Femur (tissue), 1 donor: Measurements from ENCODE around the gene PTPRN2.
"Not testable (repeated sequence)": the region's sequence is repeated elsewhere in the genome, so short reads cannot be mapped to it uniquely, and the experiment has no call there.

Experiments used
- DNase-seq: peaks from one replicate; pipeline ENCODE4 v3.0.0-alpha.2; 2017

The PTPRN2 gene

DNA sequence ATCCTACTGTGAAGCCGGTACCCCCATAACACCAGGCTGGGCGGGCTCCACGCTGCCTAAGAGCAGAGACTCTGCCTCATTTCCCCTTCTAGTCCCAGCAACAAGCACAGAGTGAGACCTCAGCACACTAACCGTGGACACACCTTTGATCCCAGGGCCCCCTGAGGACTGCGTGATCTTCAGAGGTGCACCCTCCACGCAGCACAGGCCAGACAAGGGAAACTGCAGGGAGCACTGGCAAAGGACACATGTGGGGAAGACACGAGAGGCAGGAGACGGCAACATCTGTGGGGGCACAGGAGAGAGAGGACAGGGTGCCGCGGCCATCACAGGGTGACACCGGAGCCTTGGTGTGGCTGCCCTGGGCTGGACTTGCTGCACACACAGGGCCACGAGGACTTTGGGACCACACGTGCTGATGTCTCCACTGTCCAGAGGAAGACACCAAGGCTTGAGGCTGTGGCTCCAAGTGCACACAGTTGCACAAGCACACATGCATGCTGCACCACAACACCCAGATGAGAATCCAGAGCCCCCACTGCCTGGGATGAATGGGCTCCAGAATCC lies 128.8 kb downstream of the PTPRN2 start:
- DNase-seq = no peak

DNA sequence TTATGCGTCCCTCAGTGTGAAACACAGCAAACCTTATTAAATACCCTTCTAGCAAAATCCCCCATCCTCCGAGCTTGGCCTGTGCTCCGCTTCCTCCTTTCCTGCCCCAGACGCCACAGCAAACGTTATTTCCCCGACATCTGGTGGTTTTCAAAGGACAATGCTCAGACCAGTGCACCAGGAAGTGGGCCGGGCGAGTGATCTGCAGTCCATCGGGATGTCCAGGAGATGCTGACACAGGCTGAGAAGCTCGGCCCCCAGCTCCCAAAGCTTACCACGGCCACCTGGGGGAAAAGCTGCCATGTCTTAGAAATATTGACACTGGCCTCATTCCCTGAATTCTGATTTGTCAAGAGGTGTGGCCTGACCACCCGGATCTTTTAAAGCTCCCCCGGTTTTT lies 129.5 kb downstream of the PTPRN2 start:
- no peak for DNase-seq

DNA sequence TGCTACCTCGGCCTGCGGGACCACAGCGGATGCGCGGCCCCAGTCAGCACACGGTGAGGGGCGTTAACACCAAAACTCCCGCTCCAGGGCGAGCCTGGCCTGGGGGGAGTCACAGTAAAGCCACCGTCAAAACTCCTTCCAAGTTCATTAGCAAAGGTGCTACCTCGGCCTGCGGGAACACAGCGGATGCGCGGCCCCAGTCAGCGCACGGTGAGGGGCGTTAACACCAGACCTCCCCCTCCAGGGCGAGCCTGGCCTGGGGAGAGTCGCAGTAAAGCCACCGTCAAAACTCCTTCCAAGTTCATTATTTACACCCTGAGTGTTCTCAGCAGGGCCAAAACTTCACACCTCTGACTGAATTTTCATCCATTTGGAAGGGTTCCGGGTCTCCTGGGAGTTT lies 130.0 kb downstream of the PTPRN2 start:
- DNase-seq = not testable (repeated sequence)

DNA sequence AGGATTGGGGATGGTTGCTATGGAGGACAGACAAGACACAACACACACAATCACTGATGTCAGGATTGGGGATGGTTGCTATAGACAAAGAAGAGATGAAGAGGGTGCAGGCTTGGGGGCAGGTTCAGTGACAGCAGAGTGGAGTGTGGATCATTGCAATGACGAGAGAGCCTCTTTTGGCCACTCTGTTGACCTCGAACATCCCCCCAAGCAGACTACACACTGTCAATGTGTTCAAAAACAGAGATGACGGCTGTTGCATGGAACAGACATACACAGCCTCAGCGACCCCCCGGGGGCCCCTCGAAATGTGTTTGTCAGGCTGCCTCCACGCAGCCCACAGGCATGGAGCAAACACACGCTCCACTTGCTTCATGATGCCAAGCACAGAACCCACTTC lies 133.0 kb downstream of the PTPRN2 start:
- DNase-seq = no peak

DNA sequence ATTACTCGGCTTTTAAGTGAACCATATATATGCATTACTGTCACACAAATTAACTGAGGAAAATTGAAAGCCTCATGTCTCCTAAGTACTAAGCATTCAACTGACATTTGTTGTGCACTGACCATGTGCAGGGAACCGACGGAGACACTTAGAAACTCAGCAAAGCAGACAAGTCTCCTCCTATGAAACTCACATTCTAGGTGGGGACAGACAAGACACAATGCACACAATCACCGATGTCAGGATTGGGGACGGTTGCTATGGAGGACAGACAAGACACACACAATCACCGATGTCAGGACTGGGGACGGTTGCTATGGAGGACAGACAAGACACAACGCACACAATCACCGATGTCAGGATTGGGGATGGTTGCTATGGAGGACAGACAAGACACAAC lies 134.0 kb downstream of the PTPRN2 start:
- no peak for DNase-seq

DNA sequence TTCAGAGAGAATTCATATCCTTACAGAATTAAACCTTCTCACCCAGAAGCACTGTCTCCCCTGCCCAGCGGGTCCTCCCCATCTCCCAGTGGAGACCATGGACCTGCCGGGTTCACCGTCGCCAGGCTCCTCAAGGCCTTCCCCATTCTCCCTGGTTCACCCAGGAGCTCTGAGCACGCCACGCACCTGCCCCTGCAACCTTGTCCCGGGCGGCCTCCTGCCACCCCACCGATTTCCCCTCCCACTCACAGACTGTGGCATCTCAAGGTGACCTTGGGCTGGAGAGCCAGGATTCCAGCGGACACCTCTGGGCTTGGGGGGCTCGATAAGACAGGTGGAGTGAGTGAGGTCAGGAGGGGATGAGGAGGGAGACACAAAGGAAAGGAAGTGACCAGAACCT lies 135.3 kb downstream of the PTPRN2 start:
- no peak for DNase-seq

DNA sequence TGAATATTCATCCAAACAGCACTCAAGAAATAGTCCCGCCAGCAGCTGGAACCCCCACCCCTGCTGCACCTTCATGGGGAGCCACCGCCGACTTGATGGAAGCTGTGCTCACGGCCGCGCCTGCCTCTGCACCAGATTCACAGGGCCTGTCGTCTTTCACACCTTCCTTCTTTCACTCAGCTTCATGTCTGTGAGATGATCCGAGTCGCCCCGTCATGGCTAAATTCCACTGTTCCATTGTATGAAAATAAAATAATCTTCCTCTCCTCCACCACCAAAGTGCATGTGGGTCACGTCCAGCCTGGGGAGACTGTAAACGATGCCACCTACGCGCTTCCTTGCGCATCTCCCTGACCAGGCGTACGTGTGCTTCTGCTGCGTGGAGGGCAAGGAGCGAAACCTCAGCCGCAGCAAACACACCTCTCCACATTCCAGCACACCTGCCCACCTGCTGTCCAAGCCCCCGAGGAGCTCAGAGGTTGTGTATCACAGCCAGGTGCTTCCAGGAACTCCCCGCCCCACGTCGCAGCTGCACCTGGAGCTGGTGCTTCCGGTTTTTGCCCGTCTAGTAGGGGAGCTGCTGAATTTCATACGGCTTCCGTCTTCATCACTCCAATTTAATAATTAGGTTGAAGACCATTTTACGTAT lies 137.0 kb downstream of the PTPRN2 start:
- no peak for DNase-seq

DNA sequence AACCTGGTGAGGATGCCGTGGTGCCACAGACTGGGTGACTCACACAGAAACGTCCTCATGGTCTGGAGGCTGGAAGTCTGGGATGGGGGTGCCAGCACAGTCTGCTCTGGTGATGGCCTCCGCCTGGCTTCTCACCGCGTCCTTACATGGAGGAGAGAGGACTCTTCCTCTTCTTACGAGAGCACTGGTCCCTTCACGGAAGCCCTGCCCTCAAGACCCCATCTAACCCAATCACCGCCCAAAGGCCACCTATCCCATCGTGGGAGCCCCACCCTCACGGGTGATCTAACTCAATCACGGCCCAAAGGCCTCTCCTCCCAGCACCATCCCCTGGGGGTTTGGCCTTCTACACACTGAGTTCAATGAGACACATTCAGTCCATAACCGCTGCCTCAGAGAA lies 137.7 kb downstream of the PTPRN2 start:
- no peak for DNase-seq

DNA sequence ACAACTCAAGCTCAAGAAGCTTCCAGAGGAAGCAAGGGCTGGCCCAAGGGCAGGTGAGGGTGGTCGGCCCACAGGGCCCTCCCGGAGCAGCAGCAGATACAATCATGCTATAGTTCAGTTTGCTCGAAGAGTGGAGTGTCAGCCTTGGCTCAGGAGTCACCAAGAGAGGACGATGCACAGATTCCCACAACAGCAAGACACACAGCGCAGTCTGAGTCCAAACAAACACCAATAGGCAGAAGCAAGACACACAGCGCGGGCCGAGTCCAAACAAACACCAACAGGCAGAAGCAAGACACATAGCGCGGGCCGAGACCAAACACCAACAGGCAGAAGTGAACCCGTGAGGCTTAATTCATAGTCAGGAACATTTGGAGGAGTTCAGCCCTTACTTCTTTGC lies 138.4 kb downstream of the PTPRN2 start:
- no peak for DNase-seq

DNA sequence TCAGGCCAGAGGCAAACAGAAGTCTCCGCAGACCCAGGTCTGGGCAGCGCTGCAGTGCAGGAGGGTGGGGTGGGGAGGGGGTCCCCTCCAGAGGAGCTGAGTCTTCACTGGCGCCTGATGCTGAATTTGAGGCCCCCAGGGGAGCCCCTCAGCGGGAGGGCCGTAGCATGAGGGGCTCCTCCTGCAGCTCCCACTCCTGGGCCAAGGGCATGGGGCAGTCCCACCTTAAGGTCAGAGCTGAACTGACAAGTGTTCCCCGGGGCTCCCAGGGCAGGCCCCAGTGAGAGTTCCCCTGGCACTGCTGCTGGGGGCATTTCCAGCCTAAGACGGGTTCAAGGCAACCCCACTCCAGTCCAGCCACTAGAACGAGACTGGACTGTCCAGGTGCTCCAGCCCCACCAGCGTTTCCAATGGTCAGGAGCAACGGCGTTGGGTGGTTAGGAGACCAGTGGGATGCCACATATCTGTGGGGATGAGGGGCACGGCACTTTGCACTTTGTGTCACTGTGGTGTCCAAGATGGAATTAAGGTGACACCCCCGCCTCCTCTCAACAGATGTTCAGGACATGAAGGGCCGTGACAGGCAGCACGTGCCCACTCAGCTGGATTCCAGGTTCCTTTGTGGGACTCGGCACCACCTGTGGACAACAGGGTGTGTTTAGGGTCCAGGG lies 139.1 kb downstream of the PTPRN2 start:
- no peak for DNase-seq

DNA sequence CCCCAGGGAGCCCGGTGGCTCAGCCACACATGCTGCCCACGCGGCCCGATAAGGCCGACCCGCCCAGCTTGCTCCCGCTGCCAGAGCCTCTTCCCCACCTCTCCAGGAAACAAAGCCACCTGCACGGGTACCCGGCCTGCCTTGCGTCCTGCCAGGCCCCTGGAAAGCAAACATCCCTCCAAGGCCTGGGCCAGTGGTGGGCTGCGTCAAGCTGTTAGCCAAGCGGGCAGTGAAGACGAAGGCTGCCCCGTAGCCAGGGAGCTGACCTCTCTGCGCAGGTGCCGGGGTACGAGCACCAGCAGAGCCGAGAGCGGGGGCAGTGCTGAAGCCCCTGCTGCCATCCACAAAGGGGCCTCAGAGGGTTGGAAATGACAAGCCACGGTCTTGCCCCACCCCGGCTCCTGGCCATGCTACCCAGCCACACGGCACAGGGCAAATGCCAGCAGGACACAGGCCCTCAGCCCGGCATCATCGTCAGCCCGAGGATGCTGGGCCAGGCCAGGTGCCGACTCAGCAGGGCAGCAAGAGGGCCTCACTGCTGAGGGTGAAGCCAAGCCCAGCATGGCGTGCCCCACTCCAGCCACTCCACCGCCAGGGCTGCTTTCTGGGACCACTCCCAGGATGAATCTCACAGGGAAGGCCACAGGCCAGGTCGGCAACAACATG lies 140.0 kb downstream of the PTPRN2 start:
- DNase-seq = no peak

DNA sequence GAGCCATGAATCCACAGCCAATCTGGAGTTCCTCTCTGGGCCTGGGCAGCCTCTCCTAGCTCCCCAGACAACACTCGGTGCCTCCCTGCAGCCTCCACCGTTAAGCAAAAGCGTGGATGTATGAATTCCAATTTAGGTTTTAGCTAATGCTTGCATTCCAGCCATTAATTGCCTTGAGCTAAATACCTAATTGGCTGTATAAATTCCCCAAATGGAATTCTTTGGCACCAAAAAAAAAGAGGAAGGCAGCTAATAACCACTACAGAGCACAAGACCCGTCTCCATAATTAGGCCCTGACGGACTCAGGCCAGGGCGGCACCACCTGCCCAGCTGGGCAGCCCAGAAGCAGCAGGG lies 140.5 kb downstream of the PTPRN2 start:
- no peak for DNase-seq

DNA sequence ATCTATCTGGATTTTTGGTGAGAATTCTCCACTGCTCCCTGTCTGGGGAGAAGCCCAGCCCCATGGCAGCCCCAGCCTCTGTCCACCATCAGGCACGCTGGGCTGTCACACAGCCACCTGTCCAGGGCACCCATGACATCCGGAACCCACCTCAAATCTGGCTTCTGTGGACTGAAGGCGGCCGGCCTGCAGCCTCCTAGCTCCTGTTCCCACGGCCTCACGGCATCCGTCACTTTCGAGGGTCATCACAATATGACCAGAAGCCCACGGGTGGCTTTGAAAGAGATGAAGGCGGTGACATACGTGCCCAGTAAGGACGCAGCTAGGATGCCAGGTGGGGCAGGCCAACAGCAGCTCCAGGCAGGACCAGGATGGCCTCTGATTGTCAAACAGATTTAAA lies 140.9 kb downstream of the PTPRN2 start:
- no peak for DNase-seq

DNA sequence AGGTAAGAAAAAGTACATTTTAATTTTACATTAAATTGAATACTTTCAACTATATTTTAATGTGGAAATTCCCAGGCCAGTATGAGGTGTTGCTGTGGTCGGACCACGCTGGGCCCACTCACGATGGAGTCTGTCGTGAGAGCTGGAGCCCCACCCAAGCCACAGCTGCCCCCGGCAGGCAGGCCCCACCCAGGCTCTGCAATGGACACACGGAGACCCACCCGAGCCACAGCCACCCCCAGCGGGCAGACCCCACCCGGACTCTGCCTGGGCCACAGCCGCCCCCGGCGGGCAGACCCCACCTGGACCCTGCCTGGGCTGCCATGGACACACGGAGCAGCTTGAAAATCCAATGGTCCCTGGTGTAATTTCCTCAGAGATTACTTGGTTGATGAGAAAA lies 141.3 kb downstream of the PTPRN2 start:
- no peak for DNase-seq

DNA sequence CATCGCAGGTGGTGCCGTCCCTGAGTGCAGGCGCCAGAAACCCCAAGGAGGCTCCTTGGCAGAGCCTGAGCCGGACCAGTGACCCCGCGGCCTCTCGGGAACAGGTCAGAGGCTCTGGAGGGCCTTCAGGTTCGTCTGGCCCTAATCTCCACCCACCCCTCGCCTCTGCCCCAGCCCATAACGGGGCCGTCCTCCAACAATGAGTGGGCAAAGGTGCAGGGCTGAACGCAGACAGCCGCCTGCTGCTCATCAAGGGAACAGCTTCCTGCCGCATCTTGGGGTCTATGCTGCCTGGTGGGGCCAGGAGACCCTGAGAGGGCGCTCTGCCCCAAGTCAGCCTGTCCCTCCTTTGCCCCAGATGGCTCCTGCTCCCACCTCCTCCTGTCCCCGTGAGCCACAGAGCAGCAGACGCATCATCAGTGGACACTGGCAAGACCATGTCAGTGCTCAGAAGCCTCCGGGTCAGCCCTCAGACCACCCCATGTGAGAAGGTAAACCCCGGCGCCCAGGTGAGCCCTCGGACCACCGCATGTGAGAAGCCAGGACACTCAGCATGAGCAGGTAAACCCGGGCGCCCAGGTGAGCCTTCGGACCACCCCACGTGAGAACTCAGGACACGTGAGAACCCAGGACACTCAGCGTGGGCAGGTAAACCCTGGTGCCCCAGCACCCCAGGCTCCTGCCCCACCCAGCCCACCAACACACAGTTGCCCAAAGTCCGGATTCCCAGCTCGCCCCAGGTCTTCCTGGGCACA lies 142.0 kb downstream of the PTPRN2 start:
- no peak for DNase-seq

DNA sequence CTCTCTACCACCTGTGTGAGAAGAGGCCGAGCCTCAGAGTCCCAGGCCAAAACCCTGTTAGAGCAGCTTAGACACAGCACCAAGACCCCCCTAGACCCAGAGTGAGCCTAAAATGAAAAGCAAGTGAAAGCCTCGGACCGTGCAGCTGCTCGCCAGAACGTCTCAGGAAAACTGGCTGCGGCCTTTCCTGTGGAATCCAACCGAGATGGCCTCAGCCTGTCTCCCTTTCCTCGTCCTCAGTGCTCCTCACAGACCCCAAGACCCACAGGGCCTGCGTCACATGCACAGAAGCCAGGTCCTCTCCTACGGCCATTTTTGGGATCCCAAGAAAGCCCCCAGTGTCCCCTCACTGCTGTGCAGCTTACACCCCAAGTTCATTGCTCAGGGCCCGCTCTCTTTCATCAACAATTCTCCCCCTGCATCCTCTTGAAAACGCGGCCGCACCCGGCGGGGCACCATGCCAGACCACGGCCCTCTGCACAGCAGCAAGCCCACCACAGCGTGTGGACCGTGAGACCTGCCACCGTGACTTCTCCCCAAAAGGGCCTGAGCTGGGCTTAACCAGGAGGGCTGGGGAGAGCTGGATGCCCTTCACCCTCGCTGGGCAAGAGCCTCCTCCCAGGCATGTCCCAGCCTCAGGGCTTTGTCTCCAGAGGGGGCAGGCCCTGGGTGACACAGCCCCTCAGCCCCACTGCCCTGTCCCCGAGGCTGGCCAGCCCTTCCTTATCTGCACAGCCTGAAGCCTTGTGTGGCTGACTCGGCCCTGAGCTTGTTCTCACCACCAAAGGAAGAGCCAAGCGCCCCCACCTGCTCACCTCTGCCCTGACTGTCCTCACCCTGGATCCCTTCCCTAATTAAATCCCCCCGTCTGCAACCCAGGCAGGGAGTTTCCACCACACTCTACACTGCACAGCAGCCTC lies 142.9 kb downstream of the PTPRN2 start:
- DNase-seq = no peak

DNA sequence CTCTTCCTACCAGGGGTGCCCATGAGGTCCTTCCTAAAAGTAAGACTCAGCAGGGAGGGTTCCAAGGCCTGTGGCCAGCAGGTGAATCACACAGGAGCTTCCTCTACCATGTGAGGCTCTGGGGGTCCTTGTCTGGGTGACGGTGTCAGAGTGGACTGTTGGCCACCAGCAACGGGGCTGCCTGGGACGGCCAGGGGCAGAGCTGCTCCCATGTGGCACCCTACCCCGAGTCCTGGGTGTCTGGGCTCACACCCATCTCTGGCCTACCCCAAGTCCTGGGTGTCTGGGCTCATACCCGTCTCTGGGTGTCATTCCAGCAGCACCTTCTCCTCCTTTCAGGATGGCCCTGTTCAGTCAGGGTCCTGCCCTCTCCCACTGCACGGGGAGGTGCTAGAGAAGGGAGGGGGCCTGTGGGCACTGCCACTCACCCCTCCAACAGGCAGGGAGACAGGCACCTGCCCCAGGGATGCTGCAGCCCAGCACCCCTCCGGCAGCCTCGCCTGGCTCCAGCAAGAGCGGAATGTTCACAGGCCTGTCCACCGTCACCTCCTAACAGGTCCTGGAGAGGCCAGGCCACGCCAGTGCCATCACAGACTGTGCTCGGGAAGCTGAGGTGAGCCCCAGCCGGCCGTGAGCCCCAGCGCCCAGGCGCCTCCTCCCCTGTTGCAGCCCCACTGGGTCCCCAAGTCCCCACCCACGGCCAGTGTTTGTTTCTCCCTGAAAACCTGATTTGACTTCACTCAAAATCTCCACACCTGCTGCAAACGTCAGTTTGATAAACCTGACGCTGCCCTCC lies 143.7 kb downstream of the PTPRN2 start:
- DNase-seq = no peak

DNA sequence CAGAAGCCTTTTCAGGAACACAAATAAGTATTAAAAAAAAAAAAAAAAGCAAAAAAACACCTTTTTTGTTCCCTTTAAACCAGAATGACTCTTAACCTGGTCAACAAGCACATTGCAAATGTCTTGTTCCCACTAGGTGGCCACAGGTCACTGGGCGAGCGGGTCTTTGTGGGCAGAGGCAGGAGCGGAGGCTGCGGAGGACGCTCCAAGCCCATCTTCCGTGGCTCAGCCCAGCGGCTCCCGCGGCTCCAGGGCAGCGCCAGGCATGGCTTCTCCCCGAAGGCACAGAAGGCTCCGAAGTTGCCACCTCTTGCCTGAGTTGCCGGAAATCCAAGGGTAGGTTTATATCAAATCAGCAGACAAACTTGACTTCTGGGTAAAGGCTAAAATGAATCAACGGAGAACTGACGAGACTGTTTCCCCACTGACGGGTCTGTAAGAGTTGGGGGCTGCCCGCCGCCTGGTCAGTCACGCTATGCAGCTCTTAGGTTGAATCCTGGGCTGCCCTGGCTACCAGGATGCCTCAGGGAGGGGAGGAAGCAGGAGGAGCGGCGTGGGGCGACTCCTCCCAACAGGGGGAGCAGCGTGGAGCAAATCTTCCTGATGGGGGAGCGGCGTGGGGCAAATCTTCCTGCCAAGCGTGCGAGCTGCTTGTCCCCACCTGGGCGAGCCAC lies 144.5 kb downstream of the PTPRN2 start:
- DNase-seq = no peak

DNA sequence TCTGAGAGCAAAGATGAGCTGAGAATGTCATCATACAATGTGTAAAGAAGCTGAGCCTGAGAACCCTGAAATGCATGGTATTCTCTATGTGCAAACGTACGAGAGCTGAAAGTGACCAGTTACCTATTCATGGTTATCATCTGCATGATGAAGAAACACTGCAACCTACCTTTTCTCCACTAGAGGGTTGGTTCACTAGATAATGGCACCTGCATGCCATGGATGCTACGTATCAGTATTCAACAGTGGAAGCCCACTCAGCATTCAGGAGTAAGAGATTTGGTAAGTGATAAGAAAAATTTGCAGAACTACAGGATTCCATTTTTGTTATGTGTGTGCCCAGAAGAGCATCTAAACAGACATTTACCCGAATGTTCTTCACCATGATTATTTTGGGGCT lies 145.4 kb downstream of the PTPRN2 start:
- no peak for DNase-seq

DNA sequence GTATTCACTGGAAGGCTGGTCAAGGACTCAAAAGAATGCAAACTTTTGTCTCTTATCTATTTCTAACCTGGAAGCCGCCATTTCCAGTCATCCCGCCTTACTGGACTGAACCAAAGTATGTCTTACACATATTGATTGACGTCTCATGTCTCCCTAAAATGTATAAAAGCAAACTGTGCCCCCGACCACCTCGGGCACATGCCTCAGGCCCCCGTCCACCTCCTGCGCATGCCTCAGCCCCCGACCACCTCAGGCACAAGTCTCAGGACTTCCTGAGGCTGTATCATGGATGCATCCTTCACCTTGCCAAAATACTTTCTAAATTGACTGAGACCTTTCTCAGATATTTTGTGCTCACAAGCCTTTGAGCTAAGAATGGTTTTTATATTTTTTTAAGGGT lies 148.6 kb downstream of the PTPRN2 start:
- DNase-seq = no peak
